ENCODE data around the gene IPO5. TPM values are rescaled to one million over a fixed set of nuclear protein-coding genes. Genes with fewer than 3 reads are reported as not detected.
"Not testable (repeated sequence)": the region's sequence is repeated elsewhere in the genome, so short reads cannot be mapped to it uniquely, and the experiment has no call there.

The IPO5 gene
- total and polyA plus RNA-seq, 2 donors = 35.0 to 62.6 TPM

DNA sequence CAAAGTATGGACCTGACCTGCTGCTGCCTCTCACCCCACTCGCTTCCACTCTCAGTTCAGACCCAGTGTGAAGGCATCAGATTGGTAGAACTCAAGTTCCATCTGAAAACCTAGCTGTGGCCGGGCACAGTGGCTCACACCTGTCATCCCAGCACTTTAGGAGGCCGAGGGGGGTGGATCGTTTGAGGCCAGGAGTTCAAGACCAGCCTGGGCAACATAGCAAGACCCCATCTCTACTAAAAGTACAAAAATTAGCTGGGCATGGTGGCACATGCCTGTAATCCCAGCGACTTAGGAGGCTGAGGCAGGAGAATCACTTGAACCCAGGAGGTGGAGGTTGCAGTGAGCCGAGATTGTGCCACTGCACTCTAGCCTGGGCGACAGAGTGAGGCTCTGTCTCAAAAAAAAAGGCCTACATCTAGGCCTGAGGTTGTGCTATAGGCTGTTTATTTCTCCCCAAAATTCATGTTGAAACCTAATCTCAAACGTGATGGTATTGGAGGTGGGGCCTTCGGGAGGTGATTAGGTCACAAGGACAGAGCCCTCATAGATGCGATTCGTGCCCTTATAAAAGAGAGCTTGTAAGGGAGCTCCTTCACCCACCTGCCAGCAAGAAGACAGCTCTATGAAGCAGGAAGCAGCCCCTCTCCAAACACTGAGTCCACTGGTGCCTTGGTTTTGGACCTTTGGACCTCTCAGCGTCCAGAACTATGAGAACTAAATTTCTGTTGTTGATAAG, 83.3 kb downstream of the IPO5 start:
- H3K36me3 ChIP-seq (ENCODE audit: control insufficient read depth in 2 of 2, insufficient read depth in 2 of 2, low read length in 1 of 2); H3K27ac ChIP-seq (ENCODE audit: low read depth in 1 of 2, low read length in 1 of 2); DNase-seq (ENCODE audit: low read depth in 6 of 9, low spot score in 9 of 9); H3K4me1 ChIP-seq (ENCODE audit: control insufficient read depth in 2 of 2, insufficient read depth in 2 of 2, low read length in 2 of 2); H3K9me3 ChIP-seq (ENCODE audit: control insufficient read depth in 2 of 2, insufficient read depth in 1 of 2, low read length in 1 of 2); H3K4me3 ChIP-seq (ENCODE audit: low read length in 2 of 2); H3K27me3 ChIP-seq (ENCODE audit: control insufficient read depth in 2 of 2, insufficient read depth in 1 of 2, low read length in 1 of 2): not testable (repeated sequence)
- WGBS = 93% methylated on average over 12 of the region's 12 CpGs

DNA sequence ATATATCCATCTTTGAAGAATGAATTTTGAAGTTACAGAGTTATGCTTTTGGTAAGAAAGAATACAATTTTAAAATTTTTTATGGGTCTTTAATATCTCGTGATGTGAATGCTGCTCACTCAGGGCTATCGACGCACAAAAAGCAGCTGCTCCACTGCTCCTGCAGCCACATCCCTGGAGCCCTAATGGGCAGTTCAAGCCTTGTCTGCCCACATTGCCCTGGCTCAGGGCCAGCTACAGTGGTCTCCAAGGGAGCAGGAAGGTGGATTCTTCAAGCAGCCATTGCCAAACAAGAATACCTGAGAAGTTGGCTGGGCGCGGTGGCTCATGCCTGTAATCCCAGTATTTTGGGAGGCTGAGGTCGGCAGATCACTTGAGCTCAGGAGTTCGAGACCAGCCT, 85.8 kb downstream of the IPO5 start:
- 98% methylated on average over 7 of the region's 7 CpGs for WGBS
- no peaks in the 10 kb centered on the region for H3K9me3 ChIP-seq (ENCODE audit: control insufficient read depth in 2 of 2, insufficient read depth in 1 of 2, low read length in 1 of 2)
- H3K4me3 ChIP-seq (ENCODE audit: low read length in 2 of 2) = no peak overlapping the region

GRCh38 chr13:98039964-98040363, 86.5 kb downstream of the IPO5 start:
- 91% methylated on average over 10 of the region's 10 CpGs for WGBS

More for the DNA sequence above, 85.8 kb downstream of the IPO5 start:
- Histone ChIP-seq H3K27ac (ENCODE audit: low read depth in 1 of 2, low read length in 1 of 2) (no peak overlapping the region), H3K36me3 (ENCODE audit: control insufficient read depth in 2 of 2, insufficient read depth in 2 of 2, low read length in 1 of 2) (no peaks in the 10 kb centered on the region), H3K4me1 (ENCODE audit: control insufficient read depth in 2 of 2, insufficient read depth in 2 of 2, low read length in 2 of 2) (no peaks in the 10 kb centered on the region), H3K27me3 (ENCODE audit: control insufficient read depth in 2 of 2, insufficient read depth in 1 of 2, low read length in 1 of 2) (no peaks in the 10 kb centered on the region)
- no peak for DNase-seq (ENCODE audit: low read depth in 6 of 9, low spot score in 9 of 9)

GRCh38 chr13:98041081-98041820, 87.8 kb downstream of the IPO5 start:
- no peaks in the 10 kb centered on the region for H3K36me3 ChIP-seq (ENCODE audit: control insufficient read depth in 2 of 2, insufficient read depth in 2 of 2, low read length in 1 of 2)
- 94% methylated on average over 5 of the region's 5 CpGs for WGBS

More at GRCh38 chr13:98039964-98040363, 86.5 kb downstream of the IPO5 start:
- no peak for DNase-seq (ENCODE audit: low read depth in 6 of 9, low spot score in 9 of 9)
- Histone ChIP-seq H3K9me3 (ENCODE audit: control insufficient read depth in 2 of 2, insufficient read depth in 1 of 2, low read length in 1 of 2) (no peaks in the 10 kb centered on the region), H3K27ac (ENCODE audit: low read depth in 1 of 2, low read length in 1 of 2) (no peak overlapping the region), H3K27me3 (ENCODE audit: control insufficient read depth in 2 of 2, insufficient read depth in 1 of 2, low read length in 1 of 2) (no peaks in the 10 kb centered on the region), H3K4me1 (ENCODE audit: control insufficient read depth in 2 of 2, insufficient read depth in 2 of 2, low read length in 2 of 2) (no peaks in the 10 kb centered on the region), H3K4me3 (ENCODE audit: low read length in 2 of 2) (no peak overlapping the region), H3K36me3 (ENCODE audit: control insufficient read depth in 2 of 2, insufficient read depth in 2 of 2, low read length in 1 of 2) (no peaks in the 10 kb centered on the region)

DNA sequence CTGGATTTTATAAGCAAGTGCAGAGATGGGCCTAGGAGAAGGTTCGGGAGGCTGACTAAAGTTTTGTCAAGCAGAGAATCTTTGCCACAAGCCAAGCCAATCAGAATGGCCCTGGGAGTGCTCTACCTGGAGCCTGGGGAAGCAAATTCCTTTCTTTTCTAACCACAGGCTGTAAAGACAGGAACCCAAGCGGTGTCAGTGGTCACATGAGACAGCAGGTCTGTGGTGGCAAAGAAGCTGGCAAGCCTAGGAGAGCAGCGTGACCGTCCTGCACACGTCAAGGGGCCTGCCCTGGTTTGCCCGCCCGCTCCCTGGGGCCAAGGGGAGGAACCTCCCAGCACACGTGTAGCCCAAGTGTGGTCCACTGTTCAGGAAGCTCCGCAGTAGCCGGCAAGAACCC, 90.8 kb downstream of the IPO5 start:
- DNase-seq (ENCODE audit: low read depth in 6 of 9, low spot score in 9 of 9) = no peak
- no peaks in the 10 kb centered on the region for H3K4me1 ChIP-seq (ENCODE audit: control insufficient read depth in 2 of 2, insufficient read depth in 2 of 2, low read length in 2 of 2)
- H3K4me3 ChIP-seq (ENCODE audit: low read length in 2 of 2) = no peak overlapping the region
- 10% methylated on average over 10 of the region's 10 CpGs for WGBS
- no peak overlapping the region for H3K27ac ChIP-seq (ENCODE audit: low read depth in 1 of 2, low read length in 1 of 2)
- H3K9me3 ChIP-seq (ENCODE audit: control insufficient read depth in 2 of 2, insufficient read depth in 1 of 2, low read length in 1 of 2) = no peaks in the 10 kb centered on the region
- no peaks in the 10 kb centered on the region for H3K27me3 ChIP-seq (ENCODE audit: control insufficient read depth in 2 of 2, insufficient read depth in 1 of 2, low read length in 1 of 2)
- H3K36me3 ChIP-seq (ENCODE audit: control insufficient read depth in 2 of 2, insufficient read depth in 2 of 2, low read length in 1 of 2) = no peaks in the 10 kb centered on the region

More at GRCh38 chr13:98041081-98041820, 87.8 kb downstream of the IPO5 start:
- no peaks in the 10 kb centered on the region for H3K4me1 ChIP-seq (ENCODE audit: control insufficient read depth in 2 of 2, insufficient read depth in 2 of 2, low read length in 2 of 2)
- H3K4me3 ChIP-seq (ENCODE audit: low read length in 2 of 2) = no peak overlapping the region
- no peaks in the 10 kb centered on the region for H3K27me3 ChIP-seq (ENCODE audit: control insufficient read depth in 2 of 2, insufficient read depth in 1 of 2, low read length in 1 of 2)
- H3K9me3 ChIP-seq (ENCODE audit: control insufficient read depth in 2 of 2, insufficient read depth in 1 of 2, low read length in 1 of 2) = no peaks in the 10 kb centered on the region
- DNase-seq (ENCODE audit: low read depth in 6 of 9, low spot score in 9 of 9) = no peak
- H3K27ac ChIP-seq (ENCODE audit: low read depth in 1 of 2, low read length in 1 of 2) = no peak overlapping the region

DNA sequence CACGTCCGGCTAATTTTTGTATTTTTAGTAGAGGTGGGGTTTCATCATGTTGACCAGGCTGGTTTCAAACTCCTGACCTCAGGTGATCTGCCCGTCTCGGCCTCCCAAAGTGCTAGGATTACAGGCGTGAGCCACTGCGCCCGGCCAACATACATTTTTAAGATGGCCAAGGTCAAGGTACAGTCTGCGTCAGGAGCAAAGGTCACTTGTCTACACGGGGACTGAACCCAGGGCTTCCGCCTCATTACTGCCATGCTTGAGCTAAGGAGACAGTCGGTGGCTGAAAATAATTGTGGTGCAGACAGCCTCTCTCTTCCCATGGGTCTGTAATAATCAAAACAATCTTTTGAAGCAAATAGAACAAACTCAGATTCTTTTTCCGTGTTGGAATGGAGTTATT, 94.3 kb downstream of the IPO5 start:
- not testable (repeated sequence) for H3K27ac ChIP-seq (ENCODE audit: low read depth in 1 of 2, low read length in 1 of 2); H3K27me3 ChIP-seq (ENCODE audit: control insufficient read depth in 2 of 2, insufficient read depth in 1 of 2, low read length in 1 of 2); H3K9me3 ChIP-seq (ENCODE audit: control insufficient read depth in 2 of 2, insufficient read depth in 1 of 2, low read length in 1 of 2); H3K36me3 ChIP-seq (ENCODE audit: control insufficient read depth in 2 of 2, insufficient read depth in 2 of 2, low read length in 1 of 2); DNase-seq (ENCODE audit: low read depth in 6 of 9, low spot score in 9 of 9); H3K4me1 ChIP-seq (ENCODE audit: control insufficient read depth in 2 of 2, insufficient read depth in 2 of 2, low read length in 2 of 2); H3K4me3 ChIP-seq (ENCODE audit: low read length in 2 of 2)
- 94% methylated on average over 12 of the region's 12 CpGs for WGBS

DNA sequence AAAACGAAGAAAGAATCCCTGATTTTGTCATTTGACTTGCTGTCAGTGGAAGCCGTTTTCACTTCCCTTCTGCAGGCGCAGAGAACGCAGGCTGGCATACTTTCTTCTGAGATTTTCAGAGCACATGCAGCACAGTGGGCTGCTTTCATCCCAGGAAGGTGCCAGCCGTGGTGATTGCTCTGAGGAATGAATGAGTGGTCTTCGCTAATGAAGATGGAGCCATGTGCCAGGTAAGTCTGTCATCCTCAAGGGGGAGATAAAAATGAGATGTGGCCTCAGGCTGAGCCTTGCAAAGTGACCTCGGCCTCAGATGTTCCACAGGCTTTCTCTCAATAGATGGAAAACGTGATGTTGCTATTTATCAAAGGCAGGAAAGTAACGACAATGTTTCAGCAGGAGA, 94.8 kb downstream of the IPO5 start:
- Histone ChIP-seq H3K4me1 (ENCODE audit: control insufficient read depth in 2 of 2, insufficient read depth in 2 of 2, low read length in 2 of 2) (no peaks in the 10 kb centered on the region), H3K27ac (ENCODE audit: low read depth in 1 of 2, low read length in 1 of 2) (no peak overlapping the region), H3K4me3 (ENCODE audit: low read length in 2 of 2) (no peak overlapping the region), H3K36me3 (ENCODE audit: control insufficient read depth in 2 of 2, insufficient read depth in 2 of 2, low read length in 1 of 2) (no peaks in the 10 kb centered on the region), H3K27me3 (ENCODE audit: control insufficient read depth in 2 of 2, insufficient read depth in 1 of 2, low read length in 1 of 2) (no peaks in the 10 kb centered on the region), H3K9me3 (ENCODE audit: control insufficient read depth in 2 of 2, insufficient read depth in 1 of 2, low read length in 1 of 2) (no peaks in the 10 kb centered on the region)
- DNase-seq (ENCODE audit: low read depth in 6 of 9, low spot score in 9 of 9) = no peak
- WGBS = 79% methylated on average over 9 of the region's 9 CpGs

DNA sequence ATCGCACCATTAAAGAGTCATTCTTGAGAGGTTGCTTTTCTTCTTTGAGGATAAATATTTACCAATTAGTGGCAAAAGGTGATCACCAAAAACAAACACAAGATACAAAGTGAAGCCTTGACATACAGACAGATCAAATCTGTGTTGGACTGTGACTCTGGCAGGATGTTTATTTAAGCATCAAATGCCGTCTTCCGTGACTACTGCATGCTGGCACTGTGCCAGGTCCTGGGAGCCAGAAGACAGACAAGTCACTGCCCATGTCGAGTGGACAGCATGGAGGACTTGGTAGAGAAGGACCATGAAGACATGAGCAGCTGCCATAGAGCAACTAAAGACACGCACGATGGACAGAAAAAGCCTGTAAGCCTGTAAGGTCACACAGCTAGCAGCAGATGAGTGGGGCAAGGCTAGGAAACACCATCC, 96.6 kb downstream of the IPO5 start:
- Histone ChIP-seq H3K4me3 (ENCODE audit: low read length in 2 of 2) (no peak overlapping the region), H3K4me1 (ENCODE audit: control insufficient read depth in 2 of 2, insufficient read depth in 2 of 2, low read length in 2 of 2) (no peaks in the 10 kb centered on the region), H3K9me3 (ENCODE audit: control insufficient read depth in 2 of 2, insufficient read depth in 1 of 2, low read length in 1 of 2) (no peaks in the 10 kb centered on the region), H3K27me3 (ENCODE audit: control insufficient read depth in 2 of 2, insufficient read depth in 1 of 2, low read length in 1 of 2) (no peaks in the 10 kb centered on the region), H3K36me3 (ENCODE audit: control insufficient read depth in 2 of 2, insufficient read depth in 2 of 2, low read length in 1 of 2) (no peaks in the 10 kb centered on the region), H3K27ac (ENCODE audit: low read depth in 1 of 2, low read length in 1 of 2) (no peak overlapping the region)
- WGBS = 86% methylated on average over 6 of the region's 6 CpGs
- DNase-seq (ENCODE audit: low read depth in 6 of 9, low spot score in 9 of 9) = no peak

- Histone ChIP-seq H3K27ac (ENCODE audit: low read depth in 1 of 2, low read length in 1 of 2) (no peak overlapping the region), H3K9me3 (ENCODE audit: control insufficient read depth in 2 of 2, insufficient read depth in 1 of 2, low read length in 1 of 2) (no peaks in the 10 kb centered on the region), H3K4me3 (ENCODE audit: low read length in 2 of 2) (no peak overlapping the region), H3K4me1 (ENCODE audit: control insufficient read depth in 2 of 2, insufficient read depth in 2 of 2, low read length in 2 of 2) (no peaks in the 10 kb centered on the region), H3K27me3 (ENCODE audit: control insufficient read depth in 2 of 2, insufficient read depth in 1 of 2, low read length in 1 of 2) (no peaks in the 10 kb centered on the region), H3K36me3 (ENCODE audit: control insufficient read depth in 2 of 2, insufficient read depth in 2 of 2, low read length in 1 of 2) (no peaks in the 10 kb centered on the region)
- 85% methylated on average over 6 of the region's 6 CpGs for WGBS
- DNase-seq (ENCODE audit: low read depth in 6 of 9, low spot score in 9 of 9) = no peak
Measured at GRCh38 chr13:98052412-98052811, 98.9 kb downstream of the IPO5 start.
